GM12878 (cell line): ENCODE data around the gene APLN. TPM values are rescaled to one million over a fixed set of nuclear protein-coding genes. Genes with fewer than 3 reads are reported as not detected.

ENCODE experiments used
- ATAC-seq: fragments of 200-7000 bp; cut with Tn5 transposase; 3 replicates; pipeline ENCODE4 v1.9.1; 2020; ENCODE audit warnings: mild to moderate bottlenecking, moderate library complexity
- BruUV-seq: library from RNA; stranded (reverse); fragments of 400-500 nt; replicated peaks from 2 replicates; lab custom pipeline; 2021; lab: Mats Ljungman, UMichigan
- CTCF ChIA-PET: fragments of 300-600 bp; sonication (Branson Sonifier 250); formaldehyde crosslinking; extraction: SDS; loops from one replicate; lab custom pipeline; 2021; ENCODE audit warnings: inconsistent platforms; lab: Yijun Ruan, JAX
- POLR2A ChIA-PET: fragments of 350-600 bp; formaldehyde crosslinking; extraction: SDS; loops from one replicate; lab custom pipeline; 2021; ENCODE audit warnings: inconsistent platforms; lab: Charles Lee
- RAD21 ChIA-PET: fragments of 300-600 bp; sonication (Branson Sonifier 250); formaldehyde crosslinking; loops from one replicate; lab custom pipeline; 2023; ENCODE audit warnings: antibody characterized with exemption; ENCODE audit not compliant: unreplicated experiment; lab: Charles Lee
- SMC1A ChIA-PET: fragments of 300-600 bp; sonication (Branson Sonifier 250); formaldehyde crosslinking; loops from one replicate; lab custom pipeline; 2023; ENCODE audit not compliant: unreplicated experiment, uncharacterized antibody; lab: Charles Lee
- DNase-seq: peaks from one replicate; pipeline ENCODE4 v3.0.0-alpha.2; 2011; ENCODE audit warnings: low read depth, low spot score
- FAIRE-seq: peaks from 3 replicates; lab custom pipeline; 2011; peaks lifted over from hg19 to GRCh38; lab: Jason Lieb, UNC
- H2AFZ ChIP-seq: 2 replicates; pipeline ENCODE4 v1.6.0; 2011; ENCODE audit warnings: low read depth, low read length, control low read depth; ENCODE audit not compliant: control insufficient read depth
- H3K27ac ChIP-seq: 2 replicates; pipeline ENCODE4 v1.5.1; 2011; ENCODE audit warnings: control low read depth; ENCODE audit not compliant: control insufficient read depth, insufficient read depth
- H3K27me3 ChIP-seq, 2 experiments: replicated peaks in 1 of 2; 2 replicates each; pipeline versions ENCODE4 v1.6.0 to v1.6.1; 2011; ENCODE audit warnings: low read length in 1 of 2; ENCODE audit not compliant: control insufficient read depth in 2 of 2, insufficient read depth in 2 of 2
- H3K36me3 ChIP-seq, 2 experiments: 2 replicates each; pipeline ENCODE4 v1.5.1; 2011; ENCODE audit warnings: low read length in 1 of 2; ENCODE audit not compliant: control insufficient read depth in 2 of 2, insufficient read depth in 2 of 2
- H3K4me1 ChIP-seq: 2 replicates; pipeline ENCODE4 v1.6.1; 2011; ENCODE audit warnings: mild to moderate bottlenecking, low read length, moderate library complexity, mixed read lengths; ENCODE audit not compliant: control insufficient read depth, insufficient read depth
- H3K4me2 ChIP-seq: 2 replicates; pipeline ENCODE4 v1.6.0; 2011; ENCODE audit warnings: control low read depth; ENCODE audit not compliant: control insufficient read depth, insufficient read depth
- H3K4me3 ChIP-seq: fragments of 200-600 bp; sonication (generic); 2 replicates; pipeline ENCODE4 v1.5.1; 2016
- H3K79me2 ChIP-seq: 2 replicates; pipeline ENCODE4 v1.6.0; 2011; ENCODE audit warnings: low read length; ENCODE audit not compliant: control insufficient read depth, insufficient read depth
- H3K9ac ChIP-seq: 2 replicates; pipeline ENCODE4 v1.8.0; 2011; ENCODE audit warnings: low read length, control low read depth, mixed read lengths; ENCODE audit not compliant: control insufficient read depth, insufficient read depth
- H3K9me3 ChIP-seq: replicated peaks from 3 replicates; pipeline ENCODE4 v1.5.1; 2011; ENCODE audit warnings: mild to moderate bottlenecking, low read length; ENCODE audit not compliant: control insufficient read depth, insufficient read depth
- H4K20me1 ChIP-seq: 2 replicates; pipeline ENCODE4 v1.6.0; 2011; ENCODE audit not compliant: control insufficient read depth, insufficient read depth
- ASH2L ChIP-seq: fragments of 300-600, 200-600 bp; sonication (generic); IDR thresholded peaks from 2 replicates; pipeline ENCODE4 v1.6.1; 2017; ENCODE audit warnings: low read depth, mild to moderate bottlenecking, borderline replicate concordance
- CBFB ChIP-seq: IDR thresholded peaks from 2 replicates; pipeline ENCODE4 v1.6.1; 2016; ENCODE audit warnings: antibody characterized with exemption, low read depth
- CBX3 ChIP-seq: fragments of 200-600 bp; sonication (generic); IDR thresholded peaks from 2 replicates; pipeline ENCODE4 v1.6.1; 2016; ENCODE audit warnings: low read depth, borderline replicate concordance
- CREM ChIP-seq: IDR thresholded peaks from 2 replicates; pipeline ENCODE4 v1.6.1; 2014; ENCODE audit warnings: antibody characterized with exemption, low read depth
- DPF2 ChIP-seq: fragments of 450-650 bp; IDR thresholded peaks from 2 replicates; pipeline ENCODE4 v1.6.1; 2017; ENCODE audit warnings: mild to moderate bottlenecking
- HSF1 ChIP-seq: fragments of 150-350 bp; IDR thresholded peaks from 2 replicates; pipeline ENCODE4 v1.6.1; 2014; ENCODE audit warnings: mild to moderate bottlenecking, low read depth, low read length
- JUND ChIP-seq: IDR thresholded peaks from 2 replicates; pipeline ENCODE4 v1.6.1; 2012; ENCODE audit warnings: low read depth, mild to moderate bottlenecking, low read length, improper control_type of control experiment, moderate library complexity
- MLLT1 ChIP-seq: fragments of 450-650 bp; IDR thresholded peaks from 2 replicates; pipeline ENCODE4 v1.6.1; 2016; ENCODE audit warnings: mild to moderate bottlenecking
- NR2C2 ChIP-seq: IDR thresholded peaks from 2 replicates; pipeline ENCODE4 v1.6.1; 2011; ENCODE audit warnings: borderline replicate concordance, low read depth; ENCODE audit not compliant: control insufficient read depth, insufficient read length
- POLR2A ChIP-seq: IDR thresholded peaks from 2 replicates; pipeline ENCODE4 v1.6.1; 2011; ENCODE audit warnings: low read depth, mild to moderate bottlenecking, low read length
- RBBP5 ChIP-seq: fragments of 200-600 bp; sonication (generic); conservative IDR thresholded peaks from 2 replicates; pipeline ENCODE4 v1.6.1; 2016
- SP1 ChIP-seq: IDR thresholded peaks from one replicate; pipeline ENCODE4 v1.6.1; 2011; ENCODE audit warnings: low read depth, low read length
- SPI1 ChIP-seq: IDR thresholded peaks from 2 replicates; pipeline ENCODE4 v1.6.1; 2011; ENCODE audit warnings: low read depth, mild to moderate bottlenecking, low read length, moderate library complexity, borderline replicate concordance; ENCODE audit not compliant: insufficient read depth
- SREBF1 ChIP-seq: IDR thresholded peaks from 2 replicates; pipeline ENCODE4 v1.6.1; 2012; ENCODE audit warnings: mild to moderate bottlenecking, low read length
- SREBF2 ChIP-seq: IDR thresholded peaks from 2 replicates; pipeline ENCODE4 v1.6.1; 2012; ENCODE audit warnings: mild to moderate bottlenecking, low read length
- STAT1 ChIP-seq: fragments of 450-650 bp; conservative IDR thresholded peaks from 2 replicates; pipeline ENCODE4 v1.6.1; 2014; ENCODE audit warnings: antibody characterized with exemption, mild to moderate bottlenecking
- SUZ12 ChIP-seq: fragments of 200-600 bp; sonication (generic); IDR thresholded peaks from one replicate; pipeline ENCODE4 v1.6.1; 2018; ENCODE audit warnings: antibody characterized with exemption, mild to moderate bottlenecking; ENCODE audit not compliant: unreplicated experiment
- ZBTB40 ChIP-seq: fragments of 450-650 bp; IDR thresholded peaks from 2 replicates; pipeline ENCODE4 v1.6.1; 2016; ENCODE audit warnings: mild to moderate bottlenecking, moderate library complexity, borderline replicate concordance
- ZNF384 ChIP-seq: IDR thresholded peaks from 2 replicates; pipeline ENCODE4 v1.6.1; 2012; ENCODE audit warnings: low read depth, mild to moderate bottlenecking, low read length, improper control_type of control experiment, borderline replicate concordance
- ZNF622 ChIP-seq: fragments of 450-650 bp; IDR thresholded peaks from 2 replicates; pipeline ENCODE4 v1.6.1; 2017; ENCODE audit warnings: mild to moderate bottlenecking, inconsistent platforms
- WGBS: methylation state at CpG from one replicate; pipeline ENCODE4 v1.1.6; 2016; ENCODE audit warnings: low lambda C conversion rate; ENCODE audit not compliant: insufficient replicate concordance, insufficient coverage; ENCODE audit errors: missing lambda C conversion rate; 5-methylcytosine and 5-hydroxymethylcytosine counted together
- in situ Hi-C: fragments of 300-500 bp; cut with MboI; formaldehyde crosslinking; loops from 9 replicates; pipeline ENCODE4 v1.14.3; 2018; ENCODE audit warnings: mixed read lengths
- intact Hi-C: fragments of 100-400 bp; cut with micrococcal nuclease; formaldehyde crosslinking; loops from one replicate; pipeline ENCODE4 v1.14.2; 2022; ENCODE audit not compliant: unreplicated experiment
- polyA plus RNA-seq, 11 experiments: library from polyadenylated mRNA; depleted of rRNA in 4 of 11; unstranded in 6 of 11; stranded (reverse) in 5 of 11; fragments of >200 nt; fragmentation: Nextera tagmentation in 4 of 11; fragmentation: Illumina TruSeq in 1 of 11; extraction: Ambion mirVana in 4 of 11; extraction: Trizol in 1 of 11; gene quantifications; 1 replicate in 1 of 11; 2 replicates in 10 of 11; pipeline versions ENCODE4 v1.2.1 to v1.2.3, GENCODE V29; 2011 to 2016; ENCODE audit warnings: inconsistent platforms in 2 of 11, missing spikeins in 2 of 11, low read depth in 1 of 11
- total RNA-seq, 4 experiments: library from RNA; depleted of rRNA in 3 of 4; stranded (reverse); fragments of >200 nt in 3 of 4; fragmentation: Illumina TruSeq in 1 of 4; extraction: Trizol in 1 of 4; gene quantifications; 2 replicates each; pipeline versions ENCODE4 v1.2.1 to v1.2.3, GENCODE V29; 2013 to 2021

The APLN gene
- total and polyA plus RNA-seq, 10 of the 15 experiments (the other 5 are each of a cell fraction or from before 2014, with no cell fraction given): 0.31 TPM; not detected in 9

GRCh38 chrX:129642641-129643040 is 12.1 kb downstream of the APLN start (continued):
- TF ChIP-seq MLLT1: no peak
- no peak for TF ChIP-seq CBFB
- TF ChIP-seq SPI1: no peak
- TF ChIP-seq SREBF1: no peak

- Histone ChIP-seq H3K9me3 (peaks cover 3% of the 10 kb centered on the region; the same call in 1 of the 3 replicates), H2AFZ (no peak overlapping the region), H3K4me2 (no peak overlapping the region), H3K4me1 (no peaks in the 10 kb centered on the region), H4K20me1 (no peaks in the 10 kb centered on the region), H3K9ac (no peak overlapping the region), H3K27ac (no peak overlapping the region), H3K79me2 (no peaks in the 10 kb centered on the region), H3K4me3 (no peak overlapping the region), H3K36me3 (no peaks in the 10 kb centered on the region), H3K27me3 (peaks cover 0 to 2% of the 10 kb centered on the region in 2 experiments; a peak in 3 of 4 replicates)
- ATAC-seq (no peak), DNase-seq (no peak), FAIRE-seq (no peak)
- intact Hi-C loops: no loop called here
- CTCF ChIA-PET: interaction anchor here (1.7 kb wide), 1 partner anchor 37 kb away, joined by 6 read pairs; no protein-coding TSS in a partner anchor
- RAD21 ChIA-PET: no interaction called here
- 80% methylated on average over 3 of the region's 3 CpGs for WGBS
- SMC1A ChIA-PET: no interaction called here
- in situ Hi-C loops: no loop called here
- no TSS peak for BruUV-seq
- POLR2A ChIA-PET: no interaction called here
- TF ChIP-seq SREBF2 (no peak), SUZ12 (no peak), ASH2L (no peak), CREM (no peak), RBBP5 (no peak), NR2C2 (no peak), ZNF384 (no peak), STAT1 (no peak), DPF2 (no peak), CBX3 (no peak), SP1 (no peak), ZBTB40 (no peak), HSF1 (no peak), ZNF622 (no peak), JUND (no peak), POLR2A (no peak)
These were observed 12.8 kb downstream of the APLN start for GRCh38 chrX:129641941-129642340.
